ENCODE data around the gene ATG4A.

DNA sequence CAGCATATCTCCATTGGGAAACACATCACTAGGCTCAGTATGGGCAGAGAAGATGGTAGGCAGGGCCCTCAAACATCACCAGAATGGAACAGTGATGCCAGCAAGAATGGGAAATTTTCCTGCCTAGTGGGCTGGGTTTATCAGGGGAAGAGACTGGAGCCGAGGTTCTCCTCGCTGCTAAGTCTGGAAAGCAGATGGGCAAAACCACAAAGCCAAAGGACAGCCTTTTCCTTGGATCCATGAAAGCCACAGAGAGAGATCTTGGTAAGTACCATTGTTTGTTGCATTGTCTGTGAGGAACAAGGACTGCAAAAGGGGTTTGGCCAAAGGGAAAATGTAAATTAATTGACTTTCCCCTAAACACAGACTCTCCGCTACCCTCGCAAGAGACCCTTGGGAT lies 80.1 kb downstream of the ATG4A start:
- no peak for TF ChIP-seq POLR2A (IDR thresholded peaks at IDR 0.05)
- TF ChIP-seq, protein P1, sequence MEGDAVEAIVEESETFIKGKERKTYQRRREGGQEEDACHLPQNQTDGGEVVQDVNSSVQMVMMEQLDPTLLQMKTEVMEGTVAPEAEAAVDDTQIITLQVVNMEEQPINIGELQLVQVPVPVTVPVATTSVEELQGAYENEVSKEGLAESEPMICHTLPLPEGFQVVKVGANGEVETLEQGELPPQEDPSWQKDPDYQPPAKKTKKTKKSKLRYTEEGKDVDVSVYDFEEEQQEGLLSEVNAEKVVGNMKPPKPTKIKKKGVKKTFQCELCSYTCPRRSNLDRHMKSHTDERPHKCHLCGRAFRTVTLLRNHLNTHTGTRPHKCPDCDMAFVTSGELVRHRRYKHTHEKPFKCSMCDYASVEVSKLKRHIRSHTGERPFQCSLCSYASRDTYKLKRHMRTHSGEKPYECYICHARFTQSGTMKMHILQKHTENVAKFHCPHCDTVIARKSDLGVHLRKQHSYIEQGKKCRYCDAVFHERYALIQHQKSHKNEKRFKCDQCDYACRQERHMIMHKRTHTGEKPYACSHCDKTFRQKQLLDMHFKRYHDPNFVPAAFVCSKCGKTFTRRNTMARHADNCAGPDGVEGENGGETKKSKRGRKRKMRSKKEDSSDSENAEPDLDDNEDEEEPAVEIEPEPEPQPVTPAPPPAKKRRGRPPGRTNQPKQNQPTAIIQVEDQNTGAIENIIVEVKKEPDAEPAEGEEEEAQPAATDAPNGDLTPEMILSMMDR (IDR thresholded peaks at IDR 0.05), result no peak

All from right lobe of liver (tissue), 4 donors.